SK-N-SH (cell line): ENCODE data around the gene RPL22.

Experiments used
- EP300 ChIP-seq, 2 experiments: IDR thresholded peaks; 2 replicates each; pipeline versions ENCODE4 v1.4.0 to v1.6.1; 2012; ENCODE audit warnings: borderline replicate concordance in 1 of 2, low read depth in 1 of 2, low read length in 1 of 2
- EZH2phosphoT487 ChIP-seq: fragments of 200-600 bp; sonication (generic); IDR thresholded peaks from 2 replicates; pipeline ENCODE4 v1.6.1; 2017; ENCODE audit warnings: low read depth, mixed run types, mild to moderate bottlenecking, antibody characterized with exemption, moderate library complexity, borderline replicate concordance
- JUND ChIP-seq: IDR thresholded peaks from 2 replicates; pipeline ENCODE4 v1.4.0; 2012
- MAX ChIP-seq: IDR thresholded peaks from 2 replicates; pipeline ENCODE4 v1.4.0; 2012; ENCODE audit warnings: low read depth
- NFIC ChIP-seq: IDR thresholded peaks from 2 replicates; pipeline ENCODE4 v1.4.0; 2012; ENCODE audit warnings: borderline replicate concordance
- POLR2AphosphoS5 ChIP-seq: IDR thresholded peaks from 2 replicates; pipeline ENCODE4 v1.6.1; 2012; ENCODE audit warnings: low read depth, low read length
- RAD21 ChIP-seq: IDR thresholded peaks from 2 replicates; pipeline ENCODE4 v1.6.1; 2012; ENCODE audit warnings: mild to moderate bottlenecking, low read length
- RCOR1 ChIP-seq: fragments of 150-350 bp; IDR thresholded peaks from 2 replicates; pipeline ENCODE4 v1.6.1; 2017; ENCODE audit warnings: antibody characterized with exemption, low read length
- YY1 ChIP-seq: IDR thresholded peaks from 2 replicates; pipeline ENCODE4 v1.4.0; 2012; ENCODE audit warnings: low read depth, mild to moderate bottlenecking
- TF ChIP-seq, protein P1 (sequence below): fragments of 200-600 bp; sonication (generic); IDR thresholded peaks from 2 replicates; pipeline ENCODE4 v1.6.1; 2017; ENCODE audit warnings: antibody characterized with exemption, mild to moderate bottlenecking, moderate library complexity
- TF ChIP-seq, protein P2 (sequence below): fragments of 150-350 bp; IDR thresholded peaks from 2 replicates; pipeline ENCODE4 v1.6.1; 2017; ENCODE audit warnings: antibody characterized with exemption, low read length, low read depth, borderline replicate concordance
- TF ChIP-seq, protein P3 (sequence below): IDR thresholded peaks from 2 replicates; pipeline ENCODE4 v1.4.0; 2012; ENCODE audit warnings: low read depth, borderline replicate concordance
- TF ChIP-seq, protein P4 (sequence below): fragments of 150-350 bp; IDR thresholded peaks from 2 replicates; pipeline ENCODE4 v1.6.1; 2016; ENCODE audit warnings: mild to moderate bottlenecking, low read depth, low read length

DNA sequence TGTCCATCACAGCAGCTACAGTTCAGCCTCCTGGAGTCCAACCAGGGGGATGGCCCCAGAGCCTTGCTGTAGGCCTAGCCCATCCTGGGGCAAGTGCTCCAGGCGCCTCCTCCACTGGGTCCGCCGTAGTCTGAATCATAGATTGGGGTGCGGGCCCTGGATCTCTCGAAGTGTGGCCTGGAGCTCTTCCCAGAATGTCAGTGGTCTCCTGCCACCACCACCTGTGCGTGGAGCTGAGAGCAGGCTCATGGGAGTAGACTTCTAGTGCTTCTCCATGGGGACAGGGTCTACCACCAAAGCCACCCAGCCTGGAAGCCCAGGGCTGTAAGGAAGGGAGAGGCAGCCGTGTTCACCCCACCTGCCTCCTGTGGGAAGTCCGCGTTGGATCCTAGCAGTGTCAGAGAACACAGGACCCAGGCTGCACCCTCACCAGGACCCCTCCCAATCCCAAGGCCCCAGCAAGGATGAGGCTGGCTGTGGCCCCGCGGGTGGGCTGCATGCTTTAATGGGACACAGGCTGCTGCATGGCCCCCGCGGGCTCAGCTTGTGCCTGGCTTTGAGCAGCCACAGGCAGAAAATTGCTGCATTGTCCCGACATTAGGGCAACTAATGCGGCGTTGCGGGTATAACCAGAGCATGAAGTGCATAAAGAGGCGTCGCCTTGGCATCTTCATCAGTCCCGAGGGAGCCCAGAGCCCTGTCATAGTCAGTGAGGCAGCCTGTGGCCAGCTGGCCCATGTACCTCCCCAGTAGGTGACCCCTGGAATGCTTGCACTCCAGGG is 43.8 kb upstream of the RPL22 start:
- TF ChIP-seq RCOR1 (no peak), EP300 (IDR thresholded peaks at IDR 0.05; ENCODE audit: borderline replicate concordance in 1 of 2, low read depth in 1 of 2, low read length in 1 of 2) (no peak), RAD21 (no peak), MAX (no peak), JUND (no peak), NFIC (no peak), POLR2AphosphoS5 (no peak), YY1 (no peak), EZH2phosphoT487 (no peak)
- TF ChIP-seq, protein P1, sequence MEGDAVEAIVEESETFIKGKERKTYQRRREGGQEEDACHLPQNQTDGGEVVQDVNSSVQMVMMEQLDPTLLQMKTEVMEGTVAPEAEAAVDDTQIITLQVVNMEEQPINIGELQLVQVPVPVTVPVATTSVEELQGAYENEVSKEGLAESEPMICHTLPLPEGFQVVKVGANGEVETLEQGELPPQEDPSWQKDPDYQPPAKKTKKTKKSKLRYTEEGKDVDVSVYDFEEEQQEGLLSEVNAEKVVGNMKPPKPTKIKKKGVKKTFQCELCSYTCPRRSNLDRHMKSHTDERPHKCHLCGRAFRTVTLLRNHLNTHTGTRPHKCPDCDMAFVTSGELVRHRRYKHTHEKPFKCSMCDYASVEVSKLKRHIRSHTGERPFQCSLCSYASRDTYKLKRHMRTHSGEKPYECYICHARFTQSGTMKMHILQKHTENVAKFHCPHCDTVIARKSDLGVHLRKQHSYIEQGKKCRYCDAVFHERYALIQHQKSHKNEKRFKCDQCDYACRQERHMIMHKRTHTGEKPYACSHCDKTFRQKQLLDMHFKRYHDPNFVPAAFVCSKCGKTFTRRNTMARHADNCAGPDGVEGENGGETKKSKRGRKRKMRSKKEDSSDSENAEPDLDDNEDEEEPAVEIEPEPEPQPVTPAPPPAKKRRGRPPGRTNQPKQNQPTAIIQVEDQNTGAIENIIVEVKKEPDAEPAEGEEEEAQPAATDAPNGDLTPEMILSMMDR = no peak
- TF ChIP-seq, protein P2, sequence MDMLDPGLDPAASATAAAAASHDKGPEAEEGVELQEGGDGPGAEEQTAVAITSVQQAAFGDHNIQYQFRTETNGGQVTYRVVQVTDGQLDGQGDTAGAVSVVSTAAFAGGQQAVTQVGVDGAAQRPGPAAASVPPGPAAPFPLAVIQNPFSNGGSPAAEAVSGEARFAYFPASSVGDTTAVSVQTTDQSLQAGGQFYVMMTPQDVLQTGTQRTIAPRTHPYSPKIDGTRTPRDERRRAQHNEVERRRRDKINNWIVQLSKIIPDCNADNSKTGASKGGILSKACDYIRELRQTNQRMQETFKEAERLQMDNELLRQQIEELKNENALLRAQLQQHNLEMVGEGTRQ = no peak
- TF ChIP-seq, protein P3, sequence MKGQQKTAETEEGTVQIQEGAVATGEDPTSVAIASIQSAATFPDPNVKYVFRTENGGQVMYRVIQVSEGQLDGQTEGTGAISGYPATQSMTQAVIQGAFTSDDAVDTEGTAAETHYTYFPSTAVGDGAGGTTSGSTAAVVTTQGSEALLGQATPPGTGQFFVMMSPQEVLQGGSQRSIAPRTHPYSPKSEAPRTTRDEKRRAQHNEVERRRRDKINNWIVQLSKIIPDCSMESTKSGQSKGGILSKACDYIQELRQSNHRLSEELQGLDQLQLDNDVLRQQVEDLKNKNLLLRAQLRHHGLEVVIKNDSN = no peak
- TF ChIP-seq, protein P4, sequence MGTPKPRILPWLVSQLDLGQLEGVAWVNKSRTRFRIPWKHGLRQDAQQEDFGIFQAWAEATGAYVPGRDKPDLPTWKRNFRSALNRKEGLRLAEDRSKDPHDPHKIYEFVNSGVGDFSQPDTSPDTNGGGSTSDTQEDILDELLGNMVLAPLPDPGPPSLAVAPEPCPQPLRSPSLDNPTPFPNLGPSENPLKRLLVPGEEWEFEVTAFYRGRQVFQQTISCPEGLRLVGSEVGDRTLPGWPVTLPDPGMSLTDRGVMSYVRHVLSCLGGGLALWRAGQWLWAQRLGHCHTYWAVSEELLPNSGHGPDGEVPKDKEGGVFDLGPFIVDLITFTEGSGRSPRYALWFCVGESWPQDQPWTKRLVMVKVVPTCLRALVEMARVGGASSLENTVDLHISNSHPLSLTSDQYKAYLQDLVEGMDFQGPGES = no peak
